ENCODE measurements around the gene C6orf89.

C6orf89 gene, protein sequence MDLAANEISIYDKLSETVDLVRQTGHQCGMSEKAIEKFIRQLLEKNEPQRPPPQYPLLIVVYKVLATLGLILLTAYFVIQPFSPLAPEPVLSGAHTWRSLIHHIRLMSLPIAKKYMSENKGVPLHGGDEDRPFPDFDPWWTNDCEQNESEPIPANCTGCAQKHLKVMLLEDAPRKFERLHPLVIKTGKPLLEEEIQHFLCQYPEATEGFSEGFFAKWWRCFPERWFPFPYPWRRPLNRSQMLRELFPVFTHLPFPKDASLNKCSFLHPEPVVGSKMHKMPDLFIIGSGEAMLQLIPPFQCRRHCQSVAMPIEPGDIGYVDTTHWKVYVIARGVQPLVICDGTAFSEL

DNA sequence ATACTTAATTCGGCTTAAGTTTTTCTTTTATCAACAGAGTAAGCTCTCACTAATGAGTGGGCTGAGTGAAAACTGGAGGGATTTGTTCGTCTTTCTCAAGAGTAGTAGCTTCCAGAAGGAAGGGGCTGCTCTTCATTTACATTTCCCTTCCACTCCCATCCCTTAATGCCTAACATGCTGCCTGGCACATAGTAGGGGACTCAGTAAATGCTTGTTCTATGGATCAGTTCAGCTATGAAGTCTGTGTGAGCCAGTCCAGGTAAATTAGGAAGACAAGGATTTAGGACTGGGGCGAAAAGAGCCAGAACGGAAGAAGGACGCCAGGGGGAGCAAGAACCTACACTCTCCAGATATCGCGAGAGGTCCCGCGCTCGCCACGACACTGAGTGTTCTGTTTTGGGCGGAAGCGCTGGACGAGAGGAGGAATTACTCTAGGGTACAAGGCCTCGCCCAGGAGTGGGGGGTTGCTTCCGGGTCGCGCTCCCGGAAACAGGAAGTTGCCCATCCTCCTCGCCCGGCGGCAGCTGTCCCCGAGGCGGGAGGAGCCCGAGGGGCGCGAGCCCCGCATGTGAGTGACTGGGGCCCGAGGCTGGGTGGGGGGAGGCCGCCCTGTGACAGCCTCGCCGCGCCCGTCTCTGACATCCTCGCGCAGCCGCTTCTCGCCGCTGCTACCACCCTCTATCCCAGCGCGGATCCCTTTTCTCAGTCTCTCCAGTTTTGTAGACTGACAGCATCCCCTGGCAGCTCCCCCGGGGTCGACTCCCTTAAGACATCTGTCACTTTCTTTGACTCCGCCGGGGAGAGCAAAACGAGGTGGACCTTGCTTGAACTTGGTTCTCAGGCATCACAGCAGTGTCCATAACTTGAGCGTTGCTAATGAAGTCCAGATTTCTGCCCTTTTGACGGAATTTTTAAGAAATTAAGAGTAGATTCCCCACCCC is at the start of gene C6orf89:
TSS of gene C6orf89 (plus strand) at position 492 of the 941 bp plus-strand sequence. CDS start 13,493 bp downstream, outside the sequence.
- peak; percentile 98 for DNase-seq

DNA sequence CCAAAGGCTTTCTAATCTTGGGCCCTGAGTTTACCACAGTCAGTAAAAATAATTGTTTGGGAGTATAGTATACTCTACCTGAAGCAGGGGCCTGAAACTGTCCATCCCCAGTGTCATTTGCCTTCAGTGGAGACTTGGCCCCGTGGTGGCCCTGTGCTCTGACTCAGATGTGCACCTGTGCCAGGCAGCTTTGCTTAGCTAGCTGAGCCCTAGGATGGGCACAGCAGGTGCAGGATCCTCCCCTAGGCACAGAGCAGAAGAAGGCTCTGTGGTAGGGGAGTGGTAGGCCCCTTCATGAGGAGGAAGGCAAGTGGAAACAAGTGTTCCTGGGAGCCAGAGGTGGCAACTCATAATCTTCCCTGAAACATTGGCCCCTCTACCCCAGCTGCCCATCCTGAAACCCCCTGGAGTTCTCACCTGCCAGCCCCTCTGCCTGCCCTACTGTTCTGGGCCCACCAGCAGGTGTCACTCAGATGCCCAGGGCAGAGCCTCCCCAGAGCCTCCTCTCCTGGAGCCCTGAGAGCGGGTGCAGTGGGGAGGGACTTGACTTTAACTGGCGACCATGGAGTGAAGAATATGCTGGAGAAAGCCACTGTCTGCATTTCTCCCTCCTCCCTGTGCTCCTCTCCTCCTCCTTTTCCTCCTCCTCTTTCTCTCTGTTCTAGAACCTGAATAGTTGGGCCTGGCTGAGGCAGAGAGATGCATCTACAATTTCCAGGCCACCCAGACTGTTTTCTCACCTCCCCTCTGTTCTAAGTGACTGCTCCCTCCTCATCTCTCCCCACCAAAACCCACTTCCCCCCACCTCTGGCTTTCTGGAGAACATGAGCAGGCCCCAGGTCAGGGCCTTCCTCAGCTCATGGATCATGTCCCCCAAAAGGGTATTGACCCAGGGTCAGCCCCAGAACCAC is 49.4 kb upstream of the C6orf89 start:
- no peak for DNase-seq

DNA sequence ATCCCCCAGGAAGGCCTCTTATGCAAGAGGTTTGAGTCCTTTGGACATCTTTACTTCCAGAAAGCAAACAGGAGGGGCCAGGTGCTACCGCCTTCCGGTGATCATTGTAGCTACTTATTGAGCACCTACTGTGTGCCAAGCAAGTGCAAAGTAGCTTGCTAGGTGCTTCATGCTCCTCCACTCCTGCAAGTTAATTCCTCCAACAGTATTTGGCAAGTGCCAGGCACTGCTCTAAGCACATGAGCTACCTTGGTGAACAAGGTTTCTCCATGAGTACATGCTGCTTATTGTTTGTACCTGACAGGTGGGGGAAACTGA is 48.8 kb upstream of the C6orf89 start:
- DNase-seq: no peak

GRCh38 chr6:36837686-36838085 is 48.1 kb upstream of the C6orf89 start:
- no peak for DNase-seq

DNA sequence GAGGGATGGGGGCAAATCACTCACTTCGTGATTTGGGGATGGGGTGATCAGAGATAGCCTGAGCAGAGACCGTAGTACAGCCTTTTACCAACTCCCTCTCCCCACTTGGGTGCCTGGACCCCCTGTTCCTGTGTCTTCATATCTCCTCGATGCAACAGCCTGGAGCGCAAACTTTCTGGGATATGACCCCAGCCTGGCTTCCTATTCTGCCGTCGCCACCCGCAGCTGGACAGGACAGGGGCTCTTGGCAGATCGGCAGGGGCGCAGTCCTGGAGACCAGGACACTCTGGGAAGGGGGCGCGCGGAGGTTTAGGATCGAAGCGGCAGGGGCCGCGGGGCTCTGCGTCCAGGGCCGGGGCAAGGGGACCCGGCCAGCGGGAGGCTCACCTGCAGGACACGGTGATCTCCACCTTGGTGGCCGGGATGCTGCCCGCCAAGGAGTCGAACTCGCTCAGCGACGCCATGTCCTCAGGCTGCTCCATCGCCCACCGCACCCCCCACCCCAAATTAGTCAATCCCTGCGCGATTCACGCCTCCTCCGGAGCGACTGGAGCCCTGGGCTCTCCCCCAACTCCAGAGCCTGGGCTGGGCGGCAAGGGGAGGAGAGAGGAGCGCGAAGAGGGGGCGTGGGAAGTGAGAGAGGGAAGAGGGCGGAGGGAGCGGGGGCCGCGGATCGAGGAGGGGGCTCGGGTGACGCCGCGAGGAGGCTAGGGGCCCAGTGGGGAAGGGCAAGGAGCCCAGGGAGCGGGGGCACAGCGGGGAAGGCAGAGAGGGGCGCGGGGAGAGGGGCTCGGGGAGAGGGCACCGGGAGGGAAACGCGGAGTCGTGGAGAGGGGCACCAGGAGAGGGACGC is 46.6 kb upstream of the C6orf89 start, which contains the start of gene CPNE5:
TSS of gene CPNE5 (minus strand) at position 549 of the 853 bp plus-strand sequence. CDS start at position 482, 67 bp downstream.
- DNase-seq: no peak

DNA sequence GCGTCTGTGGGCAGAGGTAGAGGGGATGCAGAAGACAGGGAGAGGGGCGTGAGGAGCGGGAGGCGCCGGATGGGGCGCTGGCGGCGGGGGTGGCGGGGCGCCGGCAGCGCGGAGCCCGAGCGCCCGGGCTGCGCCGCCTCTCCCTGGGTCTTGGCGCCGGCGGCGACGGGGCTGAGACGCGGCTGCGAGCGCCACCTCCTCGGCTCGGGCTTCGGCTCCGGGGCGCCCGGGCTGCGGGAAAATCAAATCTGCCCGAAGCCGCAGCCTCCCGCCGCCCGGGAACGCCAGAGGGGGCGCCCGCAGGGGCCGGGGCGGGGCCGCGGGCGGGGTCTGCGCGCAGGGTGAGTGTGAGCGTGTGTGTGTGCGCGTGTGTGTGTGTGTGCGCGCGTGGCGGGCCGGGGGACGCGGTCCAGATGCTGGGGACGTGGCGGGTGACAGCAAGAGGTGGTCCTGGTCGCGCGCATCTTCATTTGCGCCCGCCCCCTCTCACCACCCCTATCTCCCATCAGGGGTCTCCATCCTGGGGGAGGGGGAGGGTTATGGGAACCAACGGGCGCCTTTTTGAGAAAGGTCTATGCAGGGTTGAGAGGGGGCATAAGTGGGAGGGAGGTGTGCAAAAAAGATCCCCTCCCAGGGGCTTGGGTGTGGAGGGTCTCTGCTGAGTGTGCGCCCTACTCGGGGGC is 45.9 kb upstream of the C6orf89 start:
- DNase-seq: no peak

GRCh38 chr6:36840432-36841403 is 45.0 kb upstream of the C6orf89 start:
- DNase-seq: no peak

GRCh38 chr6:36841756-36842155 is 44.0 kb upstream of the C6orf89 start:
- DNase-seq: no peak

DNA sequence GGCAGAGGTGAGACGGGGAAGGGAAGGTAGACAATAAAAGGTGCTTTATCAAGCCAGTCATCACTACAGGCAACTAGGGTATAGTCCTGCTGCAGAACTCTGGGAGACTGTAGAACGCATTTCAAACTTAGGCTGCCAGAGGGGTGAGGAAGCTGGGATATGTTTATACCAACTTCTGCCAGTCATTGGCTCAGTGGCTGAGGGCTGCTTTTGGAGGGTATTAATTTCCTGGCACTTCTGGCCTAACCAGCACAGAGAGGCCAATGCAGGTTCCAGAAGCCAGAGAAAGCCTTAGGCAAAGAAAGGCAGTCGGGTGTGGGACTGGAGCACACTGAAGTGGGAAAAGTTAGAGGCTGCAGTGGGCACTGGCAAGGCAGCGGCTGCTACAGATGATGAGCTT is 42.6 kb upstream of the C6orf89 start:
- DNase-seq: no peak

DNA sequence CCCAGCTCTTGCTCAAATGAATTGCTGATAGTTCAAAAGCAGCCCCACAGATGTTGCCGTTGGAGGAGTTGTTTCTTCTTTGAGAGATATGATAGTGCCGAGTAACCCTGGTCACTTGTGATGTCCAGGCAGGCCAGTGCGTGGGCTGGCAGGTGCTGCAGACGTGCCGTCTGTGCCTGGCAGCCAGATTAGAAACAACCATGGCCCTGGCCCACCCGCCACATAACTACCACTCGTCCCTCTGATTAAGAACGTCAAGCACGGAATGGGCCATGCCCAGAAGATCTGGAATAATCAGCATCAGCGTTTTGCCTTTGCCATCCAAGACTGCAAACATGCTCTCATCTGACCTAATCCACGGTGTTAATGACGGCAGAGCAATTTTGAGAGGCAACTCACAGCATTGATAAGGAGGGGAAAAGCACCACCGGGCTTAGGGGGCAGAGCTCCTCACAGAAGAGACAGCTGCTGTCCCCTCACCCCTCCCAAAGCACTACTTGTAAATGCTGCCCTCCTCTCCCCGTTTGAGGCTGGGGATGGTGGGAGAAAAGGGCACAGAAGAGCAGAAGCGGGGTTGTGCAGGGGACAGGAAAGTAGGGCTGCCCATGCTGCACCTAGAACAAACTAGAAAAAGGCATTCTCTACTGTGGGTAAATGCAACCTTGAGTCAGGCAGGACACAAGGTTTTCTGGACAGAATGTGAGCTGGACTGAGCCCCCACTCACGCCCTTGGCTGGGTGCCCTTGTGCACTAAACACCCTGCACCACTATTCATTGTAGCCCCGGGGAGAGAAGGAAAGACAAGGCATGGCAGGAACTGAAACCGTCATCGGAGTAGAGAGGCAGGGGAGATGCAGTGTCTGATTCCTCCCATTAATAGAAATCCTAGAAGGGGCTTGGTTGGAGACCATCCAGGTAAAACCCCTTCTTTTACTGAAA is 41.3 kb upstream of the C6orf89 start:
- DNase-seq: no peak

- DNase-seq: no peak
Observed at GRCh38 chr6:36845233-36845632, 40.5 kb upstream of the C6orf89 start.

- DNase-seq: no peak
Observed at GRCh38 chr6:36847152-36847551, 38.6 kb upstream of the C6orf89 start.

DNA sequence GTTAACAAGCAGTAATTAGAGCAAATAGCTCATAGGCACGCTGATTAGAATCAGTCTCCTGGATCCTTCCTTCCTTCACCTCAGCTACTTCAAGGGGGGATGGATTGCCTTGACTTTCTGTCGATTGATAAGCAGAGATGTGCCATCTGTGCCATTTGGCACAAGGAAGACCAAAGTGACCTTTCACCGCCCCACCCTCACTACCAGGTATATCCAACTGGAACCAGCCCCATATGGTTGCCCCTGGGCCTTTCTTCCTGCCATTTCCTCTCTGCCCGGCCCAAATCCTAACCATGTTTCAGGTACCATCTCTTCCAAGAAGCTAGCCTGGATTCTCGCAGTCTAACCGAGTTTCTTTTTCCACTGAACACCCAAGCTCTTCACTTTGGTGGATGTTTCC is 37.8 kb upstream of the C6orf89 start:
- no peak for DNase-seq

GRCh38 chr6:36848658-36849441 is 36.9 kb upstream of the C6orf89 start:
- no peak for DNase-seq

DNA sequence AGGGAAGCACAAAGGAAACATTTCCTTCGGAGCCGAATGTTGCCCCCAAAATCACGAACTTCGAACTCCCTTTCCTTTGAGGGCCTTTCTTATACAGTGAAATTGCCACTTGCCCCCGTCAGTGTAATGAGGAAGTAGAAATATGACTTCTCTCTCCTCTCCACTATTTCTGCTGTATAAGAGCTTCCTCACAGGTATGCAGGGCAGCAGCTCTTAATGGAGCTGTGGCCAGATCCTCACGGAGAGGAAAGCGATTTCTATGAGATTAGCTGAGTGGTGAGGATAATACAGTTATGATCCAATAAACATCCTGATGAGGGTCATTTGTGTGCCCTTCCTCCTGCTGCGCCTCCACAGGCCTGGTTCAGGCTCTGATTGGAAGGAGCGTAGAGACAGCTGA is 35.7 kb upstream of the C6orf89 start:
- no peak for DNase-seq

GRCh38 chr6:36851149-36851614 is 34.6 kb upstream of the C6orf89 start:
- DNase-seq: peak; percentile 81

DNA sequence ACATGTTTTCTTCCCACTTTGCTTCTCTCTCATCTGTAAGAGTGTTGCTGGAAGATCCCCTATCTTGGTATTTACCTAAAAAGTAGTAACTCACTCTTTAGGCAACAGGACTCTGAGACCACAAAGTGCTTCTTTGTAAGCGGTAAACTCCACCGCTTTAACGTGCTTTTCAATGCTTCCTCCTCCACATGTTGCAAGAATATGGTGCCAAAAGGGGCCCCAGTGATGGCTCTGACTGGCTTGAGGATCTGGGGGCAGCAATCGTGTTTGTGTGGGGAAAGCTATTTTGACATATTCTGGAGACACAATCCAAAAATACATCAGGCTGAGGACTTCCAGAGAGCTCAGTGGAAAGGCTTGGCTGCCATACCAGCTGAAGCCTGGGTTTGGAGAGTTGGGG is 34.1 kb upstream of the C6orf89 start:
- DNase-seq: no peak
